ENCODE results near the gene SYVN1. TPM values are rescaled to one million over a fixed set of nuclear protein-coding genes. Genes with fewer than 3 reads are reported as not detected.

The SYVN1 gene
- total RNA-seq, 1 experiment from 2014 or later: 64.3 TPM

GRCh38 chr11:65130631-65131416 lies 3.5 kb downstream of the SYVN1 start:
- TF ChIP-seq TCF7L2 (IDR thresholded peaks at IDR 0.05; ENCODE audit: low read depth, low read length): no peak
- TF ChIP-seq POLR2AphosphoS5 (IDR thresholded peaks at IDR 0.05; ENCODE audit: low read depth, low read length): no peak
- no peak for TF ChIP-seq REST (IDR thresholded peaks at IDR 0.05; ENCODE audit: insufficient read depth in 1 of 2, low read depth in 2 of 2, low read length in 1 of 2)
- TF ChIP-seq SIN3A (IDR thresholded peaks at IDR 0.05; ENCODE audit: borderline replicate concordance, insufficient read depth, low read depth, low read length): no peak
- TF ChIP-seq CTCF (IDR thresholded peaks at IDR 0.05): no peak
- CTCF ChIA-PET: interaction anchor here (0.6 to 0.7 kb wide), 2 partner anchors 67 to 202 kb away, joined by 3 read pairs; no protein-coding TSS in a partner anchor
- no peaks in the 10 kb centered on the region for H3K27me3 ChIP-seq (ENCODE audit: control insufficient read depth, insufficient read depth, low read length)
- H3K36me3 ChIP-seq (ENCODE audit: control insufficient read depth, insufficient read depth, low read length): peaks cover 12% of the 10 kb centered on the region; the same call in 1 of the 2 replicates
- DNase-seq (ENCODE audit: low read depth, low spot score): no peak
- ATAC-seq: no peak
- BruUV-seq (replicated peaks): no TSS peak
- H3K9me3 ChIP-seq (ENCODE audit: control insufficient read depth, insufficient read depth, low read depth, low read length): no peaks in the 10 kb centered on the region
- H3K4me1 ChIP-seq (ENCODE audit: control insufficient read depth, insufficient read depth, low read length): peaks cover 14% of the 10 kb centered on the region
- intact Hi-C loops (cut with micrococcal nuclease; ENCODE audit: unreplicated experiment): loop anchor here (10.0 kb wide), 1 partner anchor 54 kb away; the partner anchor contains the start of gene CAPN1
- POLR2A ChIA-PET: no interaction called here
- no peak overlapping the region for H3K27ac ChIP-seq (ENCODE audit: low read length)
- H3K4me3 ChIP-seq (ENCODE audit: low read depth in 2 of 2, low read length in 2 of 2): no peak overlapping the region
- in situ Hi-C loops (cut with HindIII; ENCODE audit: low pct_unique_long_range_greater_than_20kb, low sequenced_read_pairs): no loop called here

GRCh38 chr11:65129649-65130441 lies 4.5 kb downstream of the SYVN1 start:
- intact Hi-C loops (cut with micrococcal nuclease; ENCODE audit: unreplicated experiment): loop anchor here (10.0 kb wide), 1 partner anchor 55 kb away; the partner anchor contains the start of gene CAPN1
- Histone ChIP-seq H3K4me3 (ENCODE audit: low read depth in 2 of 2, low read length in 2 of 2) (no peak overlapping the region), H3K4me1 (ENCODE audit: control insufficient read depth, insufficient read depth, low read length) (peaks cover 9% of the 10 kb centered on the region), H3K27ac (ENCODE audit: low read length) (no peak overlapping the region), H3K36me3 (ENCODE audit: control insufficient read depth, insufficient read depth, low read length) (peaks cover 18% of the 10 kb centered on the region), H3K9me3 (ENCODE audit: control insufficient read depth, insufficient read depth, low read depth, low read length) (no peaks in the 10 kb centered on the region), H3K27me3 (ENCODE audit: control insufficient read depth, insufficient read depth, low read length) (no peaks in the 10 kb centered on the region)
- ATAC-seq: no peak
- in situ Hi-C loops (cut with HindIII; ENCODE audit: low pct_unique_long_range_greater_than_20kb, low sequenced_read_pairs): no loop called here
- ChIA-PET CTCF (interaction anchor here (0.6 to 0.7 kb wide), 2 partner anchors 48 to 66 kb away, joined by 3 to 4 read pairs; no protein-coding TSS in a partner anchor), POLR2A (no interaction called here)
- TF ChIP-seq CTCF (IDR thresholded peaks at IDR 0.05): no peak
- peak; percentile 5; the same call in 1 of the 2 replicates for TF ChIP-seq POLR2AphosphoS5 (IDR thresholded peaks at IDR 0.05; ENCODE audit: low read depth, low read length)
- no peak for DNase-seq (ENCODE audit: low read depth, low spot score)
- BruUV-seq (replicated peaks): no TSS peak
